Activated CD4-positive, alpha-beta T cell treated with anti-CD3 and anti-CD28 coated beads, Interleukin-2, Interleukin-4, amounts not matched to agents 100 ng/mL and 50 ng/mL, durations not matched to agents 16 hours and 8 hours (primary cell): Measurements from ENCODE around the gene SREBF2.

ENCODE experiments used
- DNase-seq: peaks from one replicate; pipeline ENCODE4 v3.0.0-alpha.2; 2020; ENCODE audit warnings: low spot score

The SREBF2 gene

GRCh38 chr22:41922328-41922727, 89.4 kb downstream of the SREBF2 start:
- no peak for DNase-seq

DNA sequence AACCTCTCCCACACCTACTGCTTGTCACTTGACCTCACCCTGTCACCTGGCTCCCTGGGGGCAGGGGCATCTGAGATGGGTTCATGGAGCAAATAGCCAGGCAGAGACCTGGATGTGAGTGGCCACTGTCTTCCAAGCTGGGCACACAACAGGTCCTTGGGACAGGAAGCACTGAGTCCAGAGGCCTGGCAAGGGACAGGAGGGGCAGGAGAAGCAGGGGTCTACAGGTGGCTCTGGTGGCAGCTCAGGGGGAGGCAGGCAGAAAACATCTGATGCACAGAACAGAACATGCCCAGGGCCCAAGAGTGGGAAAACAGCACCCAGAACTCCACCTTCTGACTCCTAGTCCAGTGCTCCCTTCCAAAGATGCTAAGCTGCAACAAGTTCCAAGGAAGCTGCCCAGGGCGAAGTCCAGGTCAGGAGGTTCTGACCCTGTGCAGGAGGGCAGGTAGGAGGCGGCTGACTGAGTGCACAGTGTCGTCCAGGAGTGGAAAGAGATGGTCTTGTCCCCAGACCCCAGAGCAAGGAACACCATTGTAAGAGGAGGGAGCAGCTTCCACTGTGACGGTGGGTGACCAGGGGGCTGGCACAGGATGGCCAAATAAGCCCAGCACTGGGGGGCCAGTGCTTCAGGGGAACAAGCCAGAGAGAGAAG, 90.2 kb downstream of the SREBF2 start:
- no peak for DNase-seq

DNA sequence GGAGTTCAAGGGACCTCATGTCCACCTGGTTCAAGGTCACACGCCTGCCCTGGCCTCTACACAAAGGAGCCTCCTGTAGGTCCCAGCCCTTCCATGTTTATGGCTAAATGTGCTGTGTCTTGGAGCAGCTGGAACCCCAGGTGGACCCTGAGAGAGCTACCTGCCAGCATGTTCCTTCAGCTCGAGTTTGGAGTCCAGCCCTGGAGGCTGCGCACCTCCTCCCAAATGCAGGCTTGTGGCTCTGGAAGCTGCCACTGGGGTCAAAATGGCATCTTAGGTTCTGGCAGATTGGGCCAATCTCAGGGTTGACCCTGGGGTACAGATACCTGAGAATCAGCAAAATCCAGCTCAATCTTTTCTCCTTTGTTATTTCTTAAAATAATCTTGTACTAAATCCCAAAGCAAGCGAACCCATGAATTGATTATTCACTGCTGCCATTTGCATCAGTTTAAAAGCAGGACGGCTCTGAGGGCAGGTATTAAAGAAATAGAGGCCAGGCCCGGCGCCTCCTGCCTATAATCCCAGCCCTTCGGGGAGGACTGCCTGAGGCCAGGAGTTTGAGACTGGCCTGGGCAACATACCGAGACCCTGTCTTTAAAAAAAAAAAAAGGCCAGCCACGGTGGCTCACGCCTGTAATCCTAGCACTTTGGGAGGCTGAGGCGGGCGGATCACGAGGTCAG, 90.8 kb downstream of the SREBF2 start:
- no peak for DNase-seq

DNA sequence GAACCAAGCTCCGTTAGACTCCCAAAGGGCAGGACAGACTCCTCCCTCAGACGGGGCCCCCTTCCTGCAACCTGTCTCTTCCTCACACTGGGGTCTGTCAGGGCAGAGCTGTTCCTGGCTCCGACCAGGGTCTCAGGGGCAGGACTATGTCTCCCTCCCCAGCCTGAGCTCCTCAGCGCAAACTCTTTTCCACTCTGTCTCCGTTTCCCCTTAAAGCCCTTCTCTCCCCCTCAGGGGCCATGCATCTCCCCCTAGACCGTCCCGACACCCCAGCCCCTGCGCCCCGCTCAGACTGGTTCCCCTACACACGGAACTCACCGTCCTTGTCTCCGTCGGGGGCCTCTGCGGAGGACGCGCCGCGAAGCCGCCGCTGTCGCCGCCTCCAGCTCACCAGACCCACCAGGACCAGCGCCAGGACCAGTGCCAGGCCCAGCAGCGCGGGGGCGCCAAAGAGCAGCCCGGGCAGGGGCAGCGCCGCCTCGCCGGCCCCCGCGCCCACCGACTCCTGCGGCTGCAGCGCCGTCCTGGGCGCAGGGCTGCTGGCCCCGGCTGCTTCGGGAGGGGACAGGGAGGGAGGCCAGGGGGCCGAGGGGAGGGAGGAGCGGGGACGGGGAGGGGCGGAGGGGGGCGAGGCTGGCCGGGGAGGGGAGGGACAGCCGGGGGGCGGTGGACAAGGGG, 93.0 kb downstream of the SREBF2 start:
- peak; percentile 63 for DNase-seq

DNA sequence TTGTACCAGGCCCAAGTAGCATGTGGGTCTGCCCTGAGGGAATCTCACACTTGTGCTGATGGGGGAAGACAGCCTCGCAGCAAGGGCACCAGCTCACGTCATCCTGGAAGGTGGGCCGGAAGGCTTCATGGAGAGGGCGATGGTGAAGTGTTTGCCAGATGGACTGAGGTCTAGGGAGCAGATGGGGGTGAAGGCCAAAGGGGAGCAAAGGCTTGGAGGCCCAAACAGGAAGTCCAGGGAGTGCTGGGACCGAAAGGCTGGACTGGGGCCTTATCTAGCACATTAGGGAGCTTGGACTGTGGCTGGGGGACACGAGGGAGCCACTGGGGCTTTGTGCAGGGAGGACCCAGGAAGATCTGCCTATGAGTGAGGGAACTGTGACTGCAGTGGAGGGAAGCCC, 94.9 kb downstream of the SREBF2 start:
- no peak for DNase-seq

GRCh38 chr22:41928593-41929417, 95.9 kb downstream of the SREBF2 start:
- no peak for DNase-seq

- DNase-seq = no peak
Measured at GRCh38 chr22:41929418-41929810, 96.5 kb downstream of the SREBF2 start.

DNA sequence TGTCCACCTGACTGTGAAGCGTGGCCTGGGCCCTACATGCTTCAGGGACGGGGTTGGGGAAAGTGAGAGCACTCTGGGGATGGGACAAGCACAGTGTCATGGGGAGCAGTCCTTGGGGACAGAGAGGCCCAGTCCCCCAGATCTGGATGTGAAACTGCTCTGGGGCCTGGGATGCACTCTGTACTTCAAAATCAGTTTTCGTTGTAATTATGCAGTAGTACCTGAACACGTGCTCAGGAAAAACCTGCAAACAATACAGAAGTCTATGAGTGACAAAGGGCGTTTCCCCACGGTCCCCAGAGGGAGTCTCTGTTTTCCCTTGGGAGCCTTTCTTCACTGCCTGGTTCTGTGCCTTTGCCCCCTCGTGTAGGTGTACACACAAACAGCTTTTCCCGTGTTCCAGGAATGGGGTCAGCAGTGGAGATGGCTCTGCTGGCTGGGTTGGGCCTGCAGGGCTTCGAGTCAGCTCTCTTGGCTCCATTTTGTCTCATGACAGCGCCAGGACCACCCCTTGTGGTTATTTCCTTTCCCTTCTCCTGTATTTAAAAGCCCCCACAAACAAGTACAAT, 98.9 kb downstream of the SREBF2 start:
- DNase-seq = no peak

- no peak for DNase-seq
Measured at GRCh38 chr22:41932353-41932752, 99.4 kb downstream of the SREBF2 start.

GRCh38 chr22:41933411-41934177, 100.7 kb downstream of the SREBF2 start:
- no peak for DNase-seq

DNA sequence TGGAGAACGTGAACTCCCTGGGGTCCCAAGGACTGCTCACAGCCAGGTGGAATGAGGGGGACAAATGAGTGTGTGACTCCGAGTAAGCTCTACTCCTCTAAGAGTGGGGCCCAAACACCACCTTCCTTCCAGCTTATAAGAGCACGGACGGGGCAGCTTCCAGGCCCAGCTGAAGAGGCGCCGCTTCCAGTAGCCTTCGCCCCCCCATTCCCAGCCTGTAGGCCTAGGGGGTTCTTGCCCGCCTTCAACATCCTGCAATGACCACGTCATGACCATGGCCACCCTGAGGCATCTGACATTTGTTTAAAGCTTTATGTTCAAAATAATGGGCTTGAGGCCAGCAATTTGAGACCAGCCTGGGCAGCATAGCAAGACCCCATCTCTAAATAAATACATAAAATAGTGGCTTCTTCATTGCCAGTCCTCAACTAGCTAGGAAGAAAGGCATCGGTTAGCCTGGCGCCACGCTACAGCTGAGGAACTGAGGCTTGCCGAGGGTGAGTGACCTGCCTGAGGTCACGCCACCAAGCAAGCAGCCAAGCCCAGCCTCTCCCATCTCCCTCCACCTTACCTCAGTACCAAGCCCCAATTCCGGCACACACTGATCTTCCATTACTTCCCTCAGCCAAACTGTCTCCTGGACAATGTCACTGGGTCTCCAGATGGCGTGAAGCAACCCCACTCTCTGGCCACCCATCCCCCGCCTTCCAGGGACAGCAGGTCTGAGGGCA, 101.5 kb downstream of the SREBF2 start:
- DNase-seq = no peak

- no peak for DNase-seq
Measured at GRCh38 chr22:41935015-41935351, 102.1 kb downstream of the SREBF2 start.

- DNase-seq = no peak
Measured at GRCh38 chr22:41935509-41935908, 102.6 kb downstream of the SREBF2 start.

GRCh38 chr22:41936894-41937169, 103.9 kb downstream of the SREBF2 start:
- no peak for DNase-seq

DNA sequence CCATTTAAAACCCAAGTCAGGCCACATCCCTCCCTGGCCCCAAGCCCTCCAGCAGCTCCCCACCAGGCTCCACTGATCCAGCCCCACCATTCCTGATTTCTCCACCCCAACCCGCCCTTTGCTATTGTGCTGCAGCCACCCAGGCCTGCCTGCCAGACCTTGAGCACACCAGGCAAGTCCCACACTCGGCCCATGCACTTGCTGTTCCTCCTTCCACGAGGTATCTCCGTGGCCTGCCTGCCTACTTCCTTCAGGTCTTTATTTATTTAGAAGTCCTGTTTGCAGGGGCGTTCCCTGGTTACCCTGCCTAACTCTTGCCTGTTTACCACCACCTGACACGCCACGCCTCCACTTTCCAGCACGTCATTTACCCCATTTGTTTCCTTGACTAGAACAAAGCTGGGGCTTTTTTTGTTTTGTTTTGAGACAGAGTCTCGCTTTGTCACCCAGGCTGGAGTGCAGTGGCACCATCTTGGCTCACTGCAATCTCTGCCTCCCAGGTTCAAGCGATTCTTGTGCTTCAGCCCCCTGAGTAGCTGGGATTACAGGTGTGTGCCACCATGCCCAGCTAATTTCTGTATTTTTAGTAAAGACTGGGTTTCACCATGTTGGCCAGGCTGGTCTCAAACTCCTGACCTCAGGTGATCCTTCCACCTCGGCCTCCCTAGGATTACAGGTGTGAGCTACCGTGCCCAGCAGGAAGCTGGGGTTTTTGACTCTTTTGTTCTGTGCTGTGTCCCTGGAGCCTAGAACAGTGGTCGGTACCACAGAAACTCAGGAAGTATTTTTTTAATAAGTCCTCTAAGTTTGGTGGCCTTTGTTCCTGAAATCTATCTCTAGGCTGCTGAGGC, 107.3 kb downstream of the SREBF2 start:
- DNase-seq = peak; percentile 96

DNA sequence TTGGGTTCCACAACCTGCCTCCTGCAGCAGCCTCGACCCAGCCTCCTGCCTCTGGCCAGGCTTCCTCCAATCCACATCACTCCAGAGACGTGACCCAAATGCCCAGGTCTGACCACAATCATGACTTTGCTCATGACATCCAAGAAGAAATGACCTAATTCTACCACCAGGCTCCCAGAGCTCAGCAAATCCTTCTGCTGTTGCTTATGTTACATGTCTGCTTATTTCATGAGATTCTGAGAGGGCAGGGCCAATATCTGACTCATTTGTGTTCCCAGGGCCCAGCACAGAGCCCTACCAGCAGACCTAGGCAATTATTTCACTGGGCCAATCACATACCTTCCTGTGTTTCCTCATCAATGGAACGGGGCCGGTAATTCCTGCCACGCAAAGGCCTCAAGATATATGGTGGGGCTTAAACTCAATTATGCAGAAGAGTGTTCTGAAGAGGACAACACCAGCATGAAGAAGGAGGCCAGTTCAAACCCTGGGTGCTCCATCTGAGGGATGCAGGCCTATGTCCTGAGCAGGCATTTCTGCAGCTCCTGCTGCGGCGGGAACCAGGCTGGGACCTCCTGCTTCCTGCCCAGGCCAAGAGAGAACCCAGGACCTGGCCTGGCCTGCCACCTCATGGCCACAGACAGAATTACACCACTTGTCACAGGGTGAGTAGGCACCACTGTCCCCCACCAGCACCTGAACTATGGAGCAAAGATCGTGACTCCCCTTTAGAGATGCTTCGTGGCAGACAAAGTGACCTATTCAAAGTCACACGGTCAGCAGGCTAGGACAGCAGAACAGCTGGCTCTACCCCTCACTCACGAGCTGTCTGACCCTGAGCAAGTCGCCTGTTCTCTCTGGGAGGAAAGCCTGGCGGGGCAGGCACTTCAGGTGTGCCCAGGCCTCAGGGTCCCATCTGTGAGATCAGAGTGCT, 108.2 kb downstream of the SREBF2 start:
- DNase-seq = peak; percentile 86

GRCh38 chr22:41943661-41944209, 110.8 kb downstream of the SREBF2 start:
- DNase-seq = no peak

DNA sequence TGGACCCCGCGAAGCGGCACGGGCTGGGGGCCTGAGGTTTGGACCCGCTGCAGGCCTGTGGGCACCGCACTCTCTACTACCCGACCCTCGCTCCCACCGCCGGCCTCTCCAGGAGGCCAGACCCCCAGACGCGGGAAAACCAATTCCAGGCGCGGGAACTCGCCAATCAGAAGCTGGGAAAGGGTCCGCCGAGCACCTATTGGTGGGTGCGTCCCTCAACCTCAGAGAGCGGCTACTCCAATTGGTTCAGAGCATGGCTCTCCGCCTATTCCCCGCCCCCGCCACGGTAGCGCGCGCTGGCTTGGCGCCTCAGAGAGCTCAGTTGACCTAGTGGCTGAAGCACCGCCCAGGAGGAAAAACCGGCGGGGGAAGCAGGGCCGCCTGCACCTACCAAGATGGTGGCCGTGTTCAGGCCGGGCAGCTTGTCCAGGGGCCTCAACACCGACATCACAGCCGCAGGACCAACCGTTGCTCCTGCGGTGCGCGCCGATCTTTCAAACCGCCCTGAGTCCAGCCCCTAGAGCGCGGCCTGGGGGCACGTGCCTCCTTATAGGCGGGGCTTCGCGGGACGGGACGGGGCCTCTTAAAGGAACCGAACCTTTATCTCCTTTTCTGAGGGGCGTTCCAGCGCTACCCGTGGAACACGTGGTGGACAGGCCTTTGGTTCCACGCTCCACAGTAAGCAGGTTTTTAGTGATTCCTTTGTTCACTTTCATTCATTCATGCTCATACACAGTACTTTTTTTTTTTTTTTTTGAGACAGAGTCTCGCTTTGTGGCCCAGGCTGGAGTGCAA, 113.9 kb downstream of the SREBF2 start, which contains the start of gene CENPM:
CENPM (minus strand) TSS at position 524 of the 795 bp plus-strand sequence; CDS start at position 448, 76 bp downstream.
- DNase-seq = peak; percentile 98
